Heart left ventricle (tissue), 16 donors: Measurements from ENCODE around the gene KIAA1614. TPM values are rescaled to one million over a fixed set of nuclear protein-coding genes. Genes with fewer than 3 reads are reported as not detected.

Source experiments
- ATAC-seq, 4 donors: fragments of 200-7000 bp; cut with Tn5 transposase; one replicate each; pipeline ENCODE4 v1.9.1; 2020 to 2022; ENCODE audit warnings: moderate library complexity in 4 of 4, mild to moderate bottlenecking in 3 of 4, moderate number of reproducible peaks in 1 of 4
- DNase-seq, 5 donors: peaks; one replicate each; pipeline ENCODE4 v3.0.0-alpha.2; 2020
- H3K27ac ChIP-seq, 12 donors: fragments of 200-600 bp; sonication (generic) in 4 of 12; one replicate each; pipeline versions ENCODE4 v1.5.0 to v1.8.0; 2016 to 2022; ENCODE audit warnings: mild to moderate bottlenecking in 2 of 12
- H3K27me3 ChIP-seq, 9 donors: fragments of 200-600 bp; sonication (generic) in 2 of 9; one replicate each; pipeline versions ENCODE4 v1.5.1 to v1.8.0; 2016 to 2022; ENCODE audit warnings: mild to moderate bottlenecking in 3 of 9
- H3K36me3 ChIP-seq, 9 donors: fragments of 200-600 bp; sonication (generic) in 2 of 9; one replicate each; pipeline versions ENCODE4 v1.5.0 to v1.8.0; 2018 to 2022; ENCODE audit warnings: mild to moderate bottlenecking in 2 of 9
- H3K4me1 ChIP-seq, 12 donors: fragments of 200-600 bp; sonication (generic) in 4 of 12; one replicate each; pipeline versions ENCODE4 v1.5.0 to v1.8.0; 2016 to 2022; ENCODE audit warnings: mild to moderate bottlenecking in 3 of 12
- H3K4me3 ChIP-seq, 12 donors: fragments of 200-600 bp; sonication (generic) in 4 of 12; one replicate each; pipeline versions ENCODE4 v1.5.0 to v1.8.0; 2017 to 2022; ENCODE audit warnings: mild to moderate bottlenecking in 9 of 12, moderate library complexity in 4 of 12
- H3K9me3 ChIP-seq, 12 donors: fragments of 200-600 bp; sonication (generic) in 4 of 12; one replicate each; pipeline versions ENCODE4 v1.5.0 to v1.8.0; 2016 to 2022; ENCODE audit warnings: mild to moderate bottlenecking in 1 of 12
- POLR2A ChIP-seq, 2 donors: fragments of 450-650 bp; IDR thresholded peaks; one replicate each; pipeline ENCODE4 v1.6.1; 2017; ENCODE audit warnings: antibody characterized with exemption in 2 of 2, mild to moderate bottlenecking in 2 of 2, moderate library complexity in 2 of 2
- WGBS, 4 donors: extraction: QIAGEN DNeasy Blood & Tissue Kit in 2 of 4; methylation state at CpG; one replicate each; pipeline versions ENCODE4 v1.1.5 to v1.1.7; 2013 to 2018; 5-methylcytosine and 5-hydroxymethylcytosine counted together
- intact Hi-C, 10 donors: fragments of 100-400 bp; cut with DNase I; formaldehyde crosslinking; loops; one replicate each; pipeline versions ENCODE4 v1.11.1 to v1.14.2; 2022
- polyA plus RNA-seq, 2 donors: library from polyadenylated mRNA; stranded (reverse); fragments of 200-250 nt; gene quantifications; one replicate each; pipeline ENCODE4 v1.2.3, GENCODE V29; 2013
- total RNA-seq, 9 donors: library from RNA; depleted of rRNA in 2 of 9; stranded (reverse); fragments of >200 nt in 2 of 9; fragmentation: NEBNext Ultra II Directional in 3 of 9; extraction: Animal tissue kit (Norgen Biotek cat#: 25700) in 3 of 9; gene quantifications; one replicate each; pipeline versions ENCODE4 v1.1.0 to v1.2.4, GENCODE V29; 2016 to 2023
- TF ChIP-seq, protein P1 (sequence below), 12 donors: fragments of 200-600 bp; sonication (generic) in 4 of 12; IDR thresholded peaks; one replicate each; pipeline versions ENCODE4 v1.5.0 to v1.8.0; 2018 to 2022; ENCODE audit warnings: antibody characterized with exemption in 12 of 12, mild to moderate bottlenecking in 5 of 12
- donor health status: ischemic (EF 13 %, LVEDD 7.1; RV severe dilation, severe dysfunction).
- donor health status: healthy with polysubstance abuse.
- donor health status: DM: no; HTN: yes; CAD: no.
- donor health status: DM: no; HTN: no; CAD: no.
- donor health status: ischemic (EF 25% LVEDD 6.9; RV normal size, moderate dysfunction).
- donor health status: ischemic (EF 25% LVEDD 5.7; RV mildly dilated, moderate dysfunction).
- donor health status: healthy.
- donor health status: DM: yes; HTN: yes; CAD: no.
- donor health status: ischemic (EF 35%, LVEDD 5.7; RV mildly dilated, moderate dysfunction).
- donor health status: nonischemic (EF 11% LVEDD 7.7; RV severe dilation, severe dysfunction).
- donor health status: DM: yes; HTN: yes; CAD: no.
- donor health status: PGD.
- donor health status: ischemic (EF 29% LVEDD 5.4; RV normal size, mild dysfunction).
- donor health status: nonischemic (EF 23%, LVEDD 6.1; RV moderate dilation, normal function).

Gene KIAA1614
- total and polyA plus RNA-seq, 11 donors, result 4.3 to 12.1 (median 6.5) TPM

DNA sequence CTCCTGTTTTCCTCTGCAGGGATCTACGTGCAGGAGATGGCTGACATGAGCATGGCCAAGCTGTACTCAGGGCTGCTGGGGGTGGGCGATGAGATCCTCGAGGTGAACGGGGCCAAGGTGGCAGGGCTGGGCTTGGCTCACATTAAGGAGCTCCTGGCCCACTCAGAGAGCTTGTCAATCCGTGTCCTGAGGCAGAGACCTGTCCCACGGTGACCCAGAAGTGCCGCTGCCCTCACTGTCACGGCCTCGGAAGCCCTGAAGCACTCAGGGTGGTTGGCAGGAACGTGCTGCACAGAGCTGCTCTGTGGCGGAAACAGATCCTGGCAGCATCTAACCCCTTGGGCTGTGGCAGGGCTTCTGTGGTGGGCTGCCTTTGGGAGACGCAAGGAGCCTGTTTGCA is 37.6 kb downstream of the KIAA1614 start:
- intact Hi-C loops, result loop anchor here in 1 of 10 donors (10.0 kb wide), 1 partner anchor 134 kb away; the partner anchor contains the start of gene IER5
- DNase-seq (no peak), ATAC-seq (no peak)
- Histone ChIP-seq H3K27me3 (no peaks in the 10 kb centered on the region), H3K4me3 (no peak overlapping the region), H3K4me1 (peaks cover 0 to 24% (median 11%) of the 10 kb centered on the region in 12 donors), H3K27ac (no peak overlapping the region), H3K9me3 (no peaks in the 10 kb centered on the region), H3K36me3 (peaks cover 0 to 41% (median 19%) of the 10 kb centered on the region in 9 donors)
- no peak for TF ChIP-seq POLR2A (IDR thresholded peaks at IDR 0.05)
- TF ChIP-seq, protein P1, sequence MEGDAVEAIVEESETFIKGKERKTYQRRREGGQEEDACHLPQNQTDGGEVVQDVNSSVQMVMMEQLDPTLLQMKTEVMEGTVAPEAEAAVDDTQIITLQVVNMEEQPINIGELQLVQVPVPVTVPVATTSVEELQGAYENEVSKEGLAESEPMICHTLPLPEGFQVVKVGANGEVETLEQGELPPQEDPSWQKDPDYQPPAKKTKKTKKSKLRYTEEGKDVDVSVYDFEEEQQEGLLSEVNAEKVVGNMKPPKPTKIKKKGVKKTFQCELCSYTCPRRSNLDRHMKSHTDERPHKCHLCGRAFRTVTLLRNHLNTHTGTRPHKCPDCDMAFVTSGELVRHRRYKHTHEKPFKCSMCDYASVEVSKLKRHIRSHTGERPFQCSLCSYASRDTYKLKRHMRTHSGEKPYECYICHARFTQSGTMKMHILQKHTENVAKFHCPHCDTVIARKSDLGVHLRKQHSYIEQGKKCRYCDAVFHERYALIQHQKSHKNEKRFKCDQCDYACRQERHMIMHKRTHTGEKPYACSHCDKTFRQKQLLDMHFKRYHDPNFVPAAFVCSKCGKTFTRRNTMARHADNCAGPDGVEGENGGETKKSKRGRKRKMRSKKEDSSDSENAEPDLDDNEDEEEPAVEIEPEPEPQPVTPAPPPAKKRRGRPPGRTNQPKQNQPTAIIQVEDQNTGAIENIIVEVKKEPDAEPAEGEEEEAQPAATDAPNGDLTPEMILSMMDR (IDR thresholded peaks at IDR 0.05), result no peak
- WGBS, 4 donors, result 93 to 95% (median 94%) methylated on average over 10 to 12 of the region's 12 CpGs

GRCh38 chr1:180951186-180951745 is 38.6 kb downstream of the KIAA1614 start:
- no peaks in the 10 kb centered on the region for H3K27me3 ChIP-seq
- 91 to 96% (median 94%) methylated on average over 9 to 11 of the region's 11 CpGs for WGBS, 4 donors
- peaks cover 0 to 24% (median 11%) of the 10 kb centered on the region in 12 donors for H3K4me1 ChIP-seq
- no peak for TF ChIP-seq POLR2A (IDR thresholded peaks at IDR 0.05)
- H3K27ac ChIP-seq, result no peak overlapping the region
- H3K36me3 ChIP-seq, result peaks cover 0 to 31% (median 13%) of the 10 kb centered on the region in 9 donors
- no peak overlapping the region for H3K4me3 ChIP-seq
- no peak for DNase-seq
- intact Hi-C loops, result loop anchor here in 1 of 10 donors (10.0 kb wide), 1 partner anchor 134 kb away; the partner anchor contains the start of gene IER5
- ATAC-seq, result no peak
- no peaks in the 10 kb centered on the region for H3K9me3 ChIP-seq

GRCh38 chr1:180951836-180952656 is 39.3 kb downstream of the KIAA1614 start:
- H3K9me3 ChIP-seq, result no peaks in the 10 kb centered on the region
- TF ChIP-seq, protein P1 (IDR thresholded peaks at IDR 0.05), result no peak
- no peak for TF ChIP-seq POLR2A (IDR thresholded peaks at IDR 0.05)
- H3K27ac ChIP-seq, result no peak overlapping the region
- ATAC-seq (no peak), DNase-seq (no peak)
- WGBS, 4 donors, result 61 to 89% (median 81%) methylated on average over 4 to 5 of the region's 5 CpGs
- H3K36me3 ChIP-seq, result peaks cover 0 to 23% (median 11%) of the 10 kb centered on the region in 9 donors
- peaks cover 0 to 24% (median 11%) of the 10 kb centered on the region in 12 donors for H3K4me1 ChIP-seq
- intact Hi-C loops, result loop anchor here in 1 of 10 donors (10.0 kb wide), 1 partner anchor 133 kb away; the partner anchor contains the start of gene IER5
- H3K4me3 ChIP-seq, result no peak overlapping the region
- H3K27me3 ChIP-seq, result no peaks in the 10 kb centered on the region

- Histone ChIP-seq H3K4me1 (peaks cover 0 to 24% (median 11%) of the 10 kb centered on the region in 12 donors), H3K4me3 (no peak overlapping the region), H3K27ac (no peak overlapping the region), H3K9me3 (no peaks in the 10 kb centered on the region), H3K27me3 (no peaks in the 10 kb centered on the region), H3K36me3 (peaks cover 0 to 19% (median 11%) of the 10 kb centered on the region in 9 donors)
- ATAC-seq (no peak), DNase-seq (no peak)
- TF ChIP-seq, protein P1 (IDR thresholded peaks at IDR 0.05), result no peak
- TF ChIP-seq POLR2A (IDR thresholded peaks at IDR 0.05), result no peak
- intact Hi-C loops, result loop anchor here in 1 of 10 donors (10.0 kb wide), 1 partner anchor 132 kb away; the partner anchor contains the start of gene IER5
- WGBS, 4 donors, result 90 to 97% (median 92%) methylated on average over 6 of the region's 6 CpGs
Measured at GRCh38 chr1:180952657-180953013, 39.9 kb downstream of the KIAA1614 start.
